Ascending aorta (tissue), 2 donors: Measurements from ENCODE around the gene PCK2. TPM values are rescaled to one million over a fixed set of nuclear protein-coding genes. Genes with fewer than 3 reads are reported as not detected.

ENCODE experiments used
- DNase-seq, 2 donors: peaks; one replicate each; pipeline ENCODE4 v3.0.0-alpha.2; 2019; ENCODE audit warnings: low spot score in 2 of 2
- H3K27ac ChIP-seq, 2 donors: fragments of 200-600 bp; sonication (generic); one replicate each; pipeline ENCODE4 v1.5.1; 2016 to 2017; ENCODE audit warnings: mild to moderate bottlenecking in 1 of 2
- H3K27me3 ChIP-seq: fragments of 200-600 bp; sonication (generic); one replicate; pipeline ENCODE4 v1.5.1; 2017
- H3K36me3 ChIP-seq, 2 donors: fragments of 200-600 bp; sonication (generic); one replicate each; pipeline ENCODE4 v1.5.1; 2016
- H3K4me1 ChIP-seq, 2 donors: fragments of 200-600 bp; sonication (generic); one replicate each; pipeline ENCODE4 v1.5.1; 2016 to 2017; ENCODE audit warnings: mild to moderate bottlenecking in 1 of 2
- H3K4me3 ChIP-seq, 2 donors: fragments of 200-600 bp; sonication (generic); one replicate each; pipeline ENCODE4 v1.5.1; 2016 to 2017; ENCODE audit warnings: mild to moderate bottlenecking in 1 of 2
- H3K9me3 ChIP-seq, 2 donors: fragments of 200-600 bp; sonication (generic); one replicate each; pipeline ENCODE4 v1.5.1; 2016
- intact Hi-C: fragments of 100-400 bp; cut with DNase I; formaldehyde crosslinking; loops from one replicate; pipeline ENCODE4 v1.15.1; 2023
- total RNA-seq: library from RNA; depleted of rRNA; stranded (reverse); fragments of >200 nt; gene quantifications from one replicate; pipeline ENCODE4 v1.1.0, GENCODE V29; 2016
- TF ChIP-seq, protein P1 (sequence below), 3 experiments: fragments of 200-600 bp in 2 of 3; fragments of 450-650 bp in 1 of 3; sonication (generic) in 2 of 3; IDR thresholded peaks; one replicate each; pipeline ENCODE4 v1.5.1; 2016 to 2019; ENCODE audit warnings: antibody characterized with exemption in 3 of 3, mild to moderate bottlenecking in 1 of 3, moderate library complexity in 1 of 3

Gene PCK2
- total RNA-seq, 1 donor from 2014 or later: 26.1 TPM

DNA sequence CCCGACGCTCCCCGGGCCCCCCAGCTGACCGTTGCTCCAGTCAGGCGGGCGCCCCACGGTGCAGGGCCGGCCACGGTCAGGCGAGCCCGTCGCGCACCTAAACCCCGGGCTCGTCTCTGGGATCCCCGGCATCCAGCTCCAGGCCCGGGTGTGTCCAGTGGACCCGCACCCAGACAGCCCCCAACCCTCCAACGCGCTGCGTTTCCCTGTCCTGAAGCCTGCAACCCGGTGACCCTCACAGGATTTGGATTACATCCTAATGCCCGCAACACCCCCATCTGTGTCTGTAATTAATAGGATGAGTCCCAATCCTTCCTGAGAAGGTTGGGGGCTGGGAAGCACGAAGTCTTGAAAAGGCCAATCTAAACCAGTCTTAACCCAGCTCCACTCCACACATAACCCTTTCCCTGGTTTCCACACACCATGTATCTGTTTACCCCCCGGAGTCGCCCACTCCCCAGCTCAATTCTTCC is 12.3 kb upstream of the PCK2 start:
- TF ChIP-seq, protein P1, sequence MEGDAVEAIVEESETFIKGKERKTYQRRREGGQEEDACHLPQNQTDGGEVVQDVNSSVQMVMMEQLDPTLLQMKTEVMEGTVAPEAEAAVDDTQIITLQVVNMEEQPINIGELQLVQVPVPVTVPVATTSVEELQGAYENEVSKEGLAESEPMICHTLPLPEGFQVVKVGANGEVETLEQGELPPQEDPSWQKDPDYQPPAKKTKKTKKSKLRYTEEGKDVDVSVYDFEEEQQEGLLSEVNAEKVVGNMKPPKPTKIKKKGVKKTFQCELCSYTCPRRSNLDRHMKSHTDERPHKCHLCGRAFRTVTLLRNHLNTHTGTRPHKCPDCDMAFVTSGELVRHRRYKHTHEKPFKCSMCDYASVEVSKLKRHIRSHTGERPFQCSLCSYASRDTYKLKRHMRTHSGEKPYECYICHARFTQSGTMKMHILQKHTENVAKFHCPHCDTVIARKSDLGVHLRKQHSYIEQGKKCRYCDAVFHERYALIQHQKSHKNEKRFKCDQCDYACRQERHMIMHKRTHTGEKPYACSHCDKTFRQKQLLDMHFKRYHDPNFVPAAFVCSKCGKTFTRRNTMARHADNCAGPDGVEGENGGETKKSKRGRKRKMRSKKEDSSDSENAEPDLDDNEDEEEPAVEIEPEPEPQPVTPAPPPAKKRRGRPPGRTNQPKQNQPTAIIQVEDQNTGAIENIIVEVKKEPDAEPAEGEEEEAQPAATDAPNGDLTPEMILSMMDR (IDR thresholded peaks at IDR 0.05): no peak
- intact Hi-C loops: no loop called here
- no peak for DNase-seq
- Histone ChIP-seq H3K27ac (no peak overlapping the region), H3K27me3 (no peaks in the 10 kb centered on the region), H3K9me3 (no peaks in the 10 kb centered on the region), H3K4me3 (peak overlapping the region; percentile 74 to 82), H3K4me1 (peaks cover 4% of the 10 kb centered on the region in 2 donors), H3K36me3 (no peaks in the 10 kb centered on the region)

DNA sequence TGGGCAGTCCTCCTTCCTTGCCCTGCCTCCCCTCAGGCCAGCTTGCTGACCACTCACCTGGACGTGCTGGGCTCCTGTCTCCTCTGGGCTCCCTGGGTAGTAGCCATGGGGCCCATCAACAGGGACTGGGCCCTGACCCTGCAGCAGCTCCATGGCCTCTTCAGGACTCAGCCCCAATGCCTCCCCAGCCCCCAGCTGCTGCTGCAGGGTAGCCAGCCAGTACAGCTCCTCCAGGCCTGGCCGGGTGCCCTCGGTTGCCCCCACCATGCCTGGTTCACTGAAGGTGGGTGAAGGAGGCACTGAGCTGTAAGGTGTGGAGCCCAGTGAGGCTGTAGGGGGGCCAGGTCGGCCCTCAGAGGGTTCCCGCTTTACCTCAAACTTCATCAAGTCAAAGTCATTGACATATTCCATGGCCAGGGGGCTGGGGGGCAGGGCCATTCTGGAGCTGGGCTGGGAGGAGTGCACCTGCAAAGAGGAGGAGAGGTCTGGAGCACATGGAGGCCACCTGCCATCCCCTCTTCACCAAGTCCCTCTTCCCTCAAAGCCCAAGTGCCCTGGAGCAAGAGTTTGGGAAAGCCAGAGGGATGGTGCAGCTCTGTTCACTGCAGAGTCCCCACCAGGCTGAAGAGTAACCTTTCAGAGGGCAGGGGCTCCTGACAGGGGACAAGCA is 11.6 kb upstream of the PCK2 start:
- Histone ChIP-seq H3K27me3 (no peaks in the 10 kb centered on the region), H3K4me1 (peaks cover 4% of the 10 kb centered on the region in 2 donors), H3K9me3 (no peaks in the 10 kb centered on the region), H3K4me3 (no peak overlapping the region), H3K36me3 (no peaks in the 10 kb centered on the region), H3K27ac (no peak overlapping the region)
- TF ChIP-seq, protein P1 (IDR thresholded peaks at IDR 0.05): no peak
- intact Hi-C loops: no loop called here
- DNase-seq: no peak

GRCh38 chr14:24083462-24083861 is 10.6 kb upstream of the PCK2 start:
- Histone ChIP-seq H3K4me3 (no peak overlapping the region), H3K4me1 (peaks cover 4% of the 10 kb centered on the region in 2 donors), H3K27me3 (no peaks in the 10 kb centered on the region), H3K9me3 (no peaks in the 10 kb centered on the region), H3K36me3 (no peaks in the 10 kb centered on the region), H3K27ac (no peak overlapping the region)
- DNase-seq: no peak
- intact Hi-C loops: no loop called here
- TF ChIP-seq, protein P1 (IDR thresholded peaks at IDR 0.05): no peak

DNA sequence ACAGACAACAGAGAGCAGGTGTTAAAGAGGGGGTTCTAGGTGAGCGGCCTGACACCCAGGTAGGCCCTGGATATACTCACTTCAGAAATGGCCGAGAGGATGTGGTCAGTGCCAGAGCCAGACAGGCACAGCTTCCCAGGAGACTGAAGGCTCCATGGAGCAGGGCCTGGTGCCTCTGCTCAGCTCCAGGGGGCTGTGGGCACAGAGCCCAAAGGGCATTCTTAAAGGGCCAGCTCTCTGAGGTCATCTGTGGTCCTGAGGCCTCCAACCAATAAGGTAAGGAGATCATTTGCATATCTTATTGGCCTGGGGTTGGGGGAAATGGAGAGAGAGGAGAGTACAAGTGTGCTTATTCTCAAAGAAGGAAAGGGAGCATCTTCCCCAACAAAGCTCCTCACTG is 9.7 kb upstream of the PCK2 start:
- DNase-seq: no peak
- Histone ChIP-seq H3K27me3 (no peaks in the 10 kb centered on the region), H3K4me1 (peaks cover 4% of the 10 kb centered on the region in 2 donors), H3K27ac (no peak overlapping the region), H3K36me3 (no peaks in the 10 kb centered on the region), H3K9me3 (no peaks in the 10 kb centered on the region), H3K4me3 (no peak overlapping the region)
- TF ChIP-seq, protein P1 (IDR thresholded peaks at IDR 0.05): no peak
- intact Hi-C loops: no loop called here

DNA sequence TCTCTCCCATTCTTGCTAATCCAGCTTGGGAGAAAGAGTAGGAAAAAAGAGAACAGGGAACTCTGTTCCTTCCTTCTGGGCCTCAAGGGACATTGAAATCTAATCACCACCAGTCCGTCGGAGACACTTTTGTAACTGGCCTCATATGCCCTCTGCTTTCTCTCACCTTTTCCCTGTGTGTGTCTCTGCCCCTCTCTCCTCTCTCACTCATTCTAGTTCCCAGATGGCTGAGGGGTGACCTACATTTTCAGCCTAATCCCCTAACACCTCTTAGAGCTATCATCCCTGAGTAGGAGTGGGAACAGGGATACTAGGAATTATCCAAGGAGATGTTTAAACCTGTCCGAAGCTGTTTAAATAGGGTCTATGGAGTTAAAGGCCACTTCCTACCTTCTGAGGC is 8.9 kb upstream of the PCK2 start:
- TF ChIP-seq, protein P1 (IDR thresholded peaks at IDR 0.05): no peak
- H3K4me1 ChIP-seq: peaks cover 4% of the 10 kb centered on the region in 2 donors
- no peak overlapping the region for H3K27ac ChIP-seq
- intact Hi-C loops: no loop called here
- no peaks in the 10 kb centered on the region for H3K27me3 ChIP-seq
- no peak overlapping the region for H3K4me3 ChIP-seq
- H3K9me3 ChIP-seq: no peaks in the 10 kb centered on the region
- no peak for DNase-seq
- H3K36me3 ChIP-seq: no peaks in the 10 kb centered on the region
